Kidney epithelial cell (primary cell): ENCODE results near the gene DTYMK. TPM values are rescaled to one million over a fixed set of nuclear protein-coding genes. Genes with fewer than 3 reads are reported as not detected.

Experiments used
- DNase-seq: peaks from one replicate; pipeline ENCODE4 v3.0.0-alpha.2; 2010; ENCODE audit warnings: low read depth
- H3K27me3 ChIP-seq: 2 replicates; pipeline ENCODE4 v1.6.0; 2011; ENCODE audit warnings: low read length; ENCODE audit not compliant: control insufficient read depth, insufficient read depth
- H3K36me3 ChIP-seq: 2 replicates; pipeline ENCODE4 v1.5.1; 2011; ENCODE audit warnings: low read length; ENCODE audit not compliant: control insufficient read depth, insufficient read depth
- H3K4me3 ChIP-seq: 2 replicates; pipeline ENCODE4 v1.5.1; 2011; ENCODE audit warnings: low read depth, mild to moderate bottlenecking, control low read depth, low read length
- total RNA-seq: library from RNA; depleted of rRNA; stranded (reverse); fragments of >200 nt; gene quantifications from 2 replicates; pipeline ENCODE4 v1.2.3, GENCODE V29; 2015
- TF ChIP-seq, protein P1 (sequence below): IDR thresholded peaks from 2 replicates; pipeline ENCODE4 v1.5.1; 2011; ENCODE audit warnings: mild to moderate bottlenecking, moderate library complexity, low read length, control low read depth, inconsistent platforms; ENCODE audit not compliant: insufficient read depth, poor library complexity, severe bottlenecking

Gene DTYMK
- total RNA-seq, 1 donor from 2014 or later, result 35.6 TPM

DNA sequence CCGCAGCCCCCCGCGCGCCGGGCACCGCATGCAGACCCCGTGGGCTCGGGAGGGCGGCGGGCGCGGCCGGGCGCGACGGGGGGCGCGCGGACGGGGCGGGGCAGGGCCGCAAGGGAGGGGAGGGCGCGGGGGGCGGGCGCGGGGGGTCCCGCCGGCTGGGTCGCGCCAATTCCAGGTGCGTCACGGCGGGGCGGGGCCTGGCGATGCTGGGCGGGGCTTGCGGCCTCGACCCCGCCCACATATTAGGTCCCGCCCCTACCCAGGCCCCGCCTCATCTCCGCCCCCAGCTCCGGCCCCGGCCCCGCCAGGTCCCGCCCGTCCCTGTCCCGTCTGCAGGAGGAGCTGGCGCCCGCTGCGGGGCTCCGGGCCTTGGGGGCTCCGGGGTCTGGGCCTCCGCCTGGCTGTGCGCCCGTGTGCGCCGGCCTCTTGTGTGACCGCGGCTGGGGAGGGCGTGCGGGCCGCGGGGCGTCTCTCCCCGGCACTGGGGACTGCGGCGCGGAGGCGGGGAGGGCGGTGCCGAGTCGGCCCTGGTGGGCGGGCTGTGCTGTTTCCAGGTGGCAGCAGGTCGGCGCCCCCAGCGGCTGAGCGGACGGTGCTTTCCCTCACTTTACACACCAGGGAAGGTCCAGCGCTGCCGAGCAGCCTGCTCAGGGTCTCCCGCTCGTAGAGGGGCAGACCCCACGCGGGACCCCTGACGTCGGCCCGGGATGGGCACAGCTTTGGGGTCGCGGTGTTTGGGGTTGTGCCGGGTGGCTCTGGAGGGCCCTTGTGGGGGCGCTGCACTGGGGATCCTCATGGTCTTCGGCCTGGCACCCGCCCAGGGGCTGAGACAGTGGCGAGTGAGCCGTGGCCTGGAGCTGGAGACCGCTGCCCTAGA lies 15.8 kb upstream of the DTYMK start:
- Histone ChIP-seq H3K27me3 (no peaks in the 10 kb centered on the region), H3K4me3 (peak overlapping the region; percentile 61), H3K36me3 (no peaks in the 10 kb centered on the region)
- TF ChIP-seq, protein P1, sequence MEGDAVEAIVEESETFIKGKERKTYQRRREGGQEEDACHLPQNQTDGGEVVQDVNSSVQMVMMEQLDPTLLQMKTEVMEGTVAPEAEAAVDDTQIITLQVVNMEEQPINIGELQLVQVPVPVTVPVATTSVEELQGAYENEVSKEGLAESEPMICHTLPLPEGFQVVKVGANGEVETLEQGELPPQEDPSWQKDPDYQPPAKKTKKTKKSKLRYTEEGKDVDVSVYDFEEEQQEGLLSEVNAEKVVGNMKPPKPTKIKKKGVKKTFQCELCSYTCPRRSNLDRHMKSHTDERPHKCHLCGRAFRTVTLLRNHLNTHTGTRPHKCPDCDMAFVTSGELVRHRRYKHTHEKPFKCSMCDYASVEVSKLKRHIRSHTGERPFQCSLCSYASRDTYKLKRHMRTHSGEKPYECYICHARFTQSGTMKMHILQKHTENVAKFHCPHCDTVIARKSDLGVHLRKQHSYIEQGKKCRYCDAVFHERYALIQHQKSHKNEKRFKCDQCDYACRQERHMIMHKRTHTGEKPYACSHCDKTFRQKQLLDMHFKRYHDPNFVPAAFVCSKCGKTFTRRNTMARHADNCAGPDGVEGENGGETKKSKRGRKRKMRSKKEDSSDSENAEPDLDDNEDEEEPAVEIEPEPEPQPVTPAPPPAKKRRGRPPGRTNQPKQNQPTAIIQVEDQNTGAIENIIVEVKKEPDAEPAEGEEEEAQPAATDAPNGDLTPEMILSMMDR, result peak; percentile 61
- no peak for DNase-seq

DNA sequence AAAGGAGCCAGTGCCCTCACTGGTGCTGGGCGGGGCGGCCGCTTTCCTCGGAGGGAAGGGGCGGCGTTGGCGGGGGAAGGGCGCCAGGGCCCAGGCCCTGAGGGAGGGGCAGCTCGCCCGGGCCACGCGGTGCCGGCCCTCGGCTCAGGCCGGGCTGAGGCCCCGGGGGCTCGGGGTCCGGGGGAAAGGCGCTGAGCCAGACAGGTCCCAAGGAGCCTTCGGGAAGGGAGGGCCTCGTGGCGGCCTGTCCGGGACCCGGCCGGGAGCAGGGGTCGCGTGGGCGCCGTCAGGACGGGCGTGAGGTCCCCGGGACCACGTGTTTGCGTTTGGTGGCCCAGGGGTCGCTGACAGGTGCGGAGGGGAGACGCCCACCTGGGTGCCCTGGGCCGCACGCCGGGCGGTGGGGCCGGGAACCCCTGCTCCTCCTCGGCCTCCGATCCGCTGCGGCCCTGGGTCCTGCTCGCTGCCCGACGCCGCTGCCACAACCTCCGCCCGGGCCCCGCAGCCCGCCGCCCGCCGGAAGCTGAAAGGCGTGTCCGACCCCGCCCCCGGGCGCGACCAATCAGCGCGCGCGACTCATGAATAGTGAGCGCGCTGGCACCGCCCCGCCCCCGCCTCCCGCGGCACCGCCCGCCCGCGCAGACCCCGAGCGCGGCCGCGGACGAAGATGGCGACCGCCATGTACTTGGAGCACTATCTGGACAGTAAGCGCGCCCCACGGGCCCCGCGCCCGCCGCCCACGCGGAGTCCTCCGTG lies 15.0 kb upstream of the DTYMK start, which contains the start of gene ING5:
ING5 (plus strand) TSS at position 641 of the 756 bp plus-strand sequence; CDS start at position 668, 27 bp downstream.
- H3K36me3 ChIP-seq, result no peaks in the 10 kb centered on the region
- H3K27me3 ChIP-seq, result no peaks in the 10 kb centered on the region
- peak within 1 kb of the TSS; percentile 88 for H3K4me3 ChIP-seq
- DNase-seq, result no peak
- TF ChIP-seq, protein P1, result peak; percentile 57

DNA sequence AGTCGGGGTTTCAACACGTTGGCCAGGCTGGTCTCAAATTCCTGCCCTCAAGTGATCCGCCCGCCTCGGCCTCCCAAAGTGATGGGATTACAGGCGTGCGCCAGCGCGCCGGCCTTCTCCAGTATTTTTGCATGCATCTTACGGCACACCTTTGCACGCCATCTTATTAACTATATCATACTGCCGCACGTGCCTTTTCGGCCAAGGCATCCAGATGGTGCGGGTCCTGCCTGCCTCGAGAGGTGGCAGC lies 14.5 kb upstream of the DTYMK start:
- H3K36me3 ChIP-seq, result no peaks in the 10 kb centered on the region
- no peak for DNase-seq

DNA sequence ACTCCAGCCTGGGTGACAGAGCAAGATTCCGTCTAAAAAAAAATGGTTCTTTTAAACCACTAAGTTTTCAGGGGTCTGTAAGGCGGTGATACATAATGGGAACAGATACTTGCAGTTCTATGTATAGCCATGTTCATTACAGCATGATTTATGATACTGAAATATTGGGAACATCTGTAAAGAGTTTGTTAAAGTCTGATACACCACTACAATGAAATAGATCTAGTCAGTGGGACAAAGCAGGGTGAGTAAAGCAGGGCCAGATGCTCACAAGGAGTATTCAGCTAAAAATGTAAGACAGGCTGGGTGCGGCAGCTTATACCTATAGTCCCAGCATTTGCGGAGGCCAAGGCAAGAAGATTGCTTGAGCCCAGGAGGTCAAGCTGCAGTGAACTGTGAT lies 9.0 kb upstream of the DTYMK start:
- DNase-seq, result no peak
- Histone ChIP-seq H3K27me3 (no peaks in the 10 kb centered on the region), H3K4me3 (no peak overlapping the region), H3K36me3 (no peaks in the 10 kb centered on the region)
- TF ChIP-seq, protein P1, result no peak

More for the DNA sequence above, 14.5 kb upstream of the DTYMK start:
- Histone ChIP-seq H3K27me3 (no peaks in the 10 kb centered on the region), H3K4me3 (peak overlapping the region; percentile 88)
- TF ChIP-seq, protein P1, result no peak

DNA sequence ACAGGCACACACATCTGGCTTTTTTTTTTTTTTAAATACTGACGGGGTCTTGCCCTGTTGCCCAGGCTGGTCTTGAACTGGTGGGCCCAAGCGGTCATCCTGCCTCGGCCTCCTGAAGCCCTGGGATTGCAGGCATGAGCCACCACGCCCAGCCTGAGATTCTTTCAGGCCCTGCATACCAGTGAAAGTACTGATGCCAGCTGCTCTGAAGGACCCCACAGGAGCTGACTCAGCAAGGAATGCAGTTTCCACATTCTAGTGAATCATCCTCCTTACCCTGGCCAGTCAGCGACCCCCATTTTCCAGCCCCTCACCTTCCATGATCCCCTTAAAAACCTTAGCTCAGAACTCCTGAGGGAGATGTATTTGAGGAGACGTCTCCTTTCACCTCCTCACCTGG lies 5.8 kb upstream of the DTYMK start:
- H3K4me3 ChIP-seq, result no peak overlapping the region
- TF ChIP-seq, protein P1, result no peak
- no peak for DNase-seq
- H3K27me3 ChIP-seq, result no peaks in the 10 kb centered on the region
- H3K36me3 ChIP-seq, result no peaks in the 10 kb centered on the region
